Right cardiac atrium (tissue), 5 donors: Measurements from ENCODE around the gene HES3. TPM values are rescaled to one million over a fixed set of nuclear protein-coding genes. Genes with fewer than 3 reads are reported as not detected.
A peak's percentile ranks its signal among the peaks of the same experiment; 100 is the strongest.

Source experiments
- ATAC-seq, 2 donors: fragments of 200-7000 bp; cut with Tn5 transposase; one replicate each; pipeline versions ENCODE4 v1.8.0 to v1.9.1; 2020; ENCODE audit warnings: moderate library complexity in 2 of 2, mild to moderate bottlenecking in 1 of 2
- DNase-seq, 3 donors: peaks; one replicate each; pipeline ENCODE4 v3.0.0-alpha.2; 2020
- H3K27ac ChIP-seq: one replicate; pipeline ENCODE4 v1.5.1; 2013; ENCODE audit warnings: mild to moderate bottlenecking, low read length, control low read depth, moderate library complexity
- H3K27me3 ChIP-seq: one replicate; pipeline ENCODE4 v1.6.1; 2013; ENCODE audit not compliant: control insufficient read depth, insufficient read depth
- H3K4me1 ChIP-seq: one replicate; pipeline ENCODE4 v1.6.1; 2013; ENCODE audit warnings: low read length; ENCODE audit not compliant: control insufficient read depth, insufficient read depth
- H3K4me3 ChIP-seq: one replicate; pipeline ENCODE4 v1.5.1; 2013; ENCODE audit warnings: low read length, control low read depth
- H3K9me3 ChIP-seq: one replicate; pipeline ENCODE4 v1.6.1; 2013; ENCODE audit warnings: low read length; ENCODE audit not compliant: control insufficient read depth
- WGBS: extraction: QIAGEN DNeasy Blood & Tissue Kit; methylation state at CpG from one replicate; pipeline ENCODE4 v1.1.7; 2013; 5-methylcytosine and 5-hydroxymethylcytosine counted together
- intact Hi-C, 4 donors: fragments of 100-400 bp; cut with DNase I; formaldehyde crosslinking; loops; one replicate each; pipeline versions ENCODE4 v1.11.0 to v1.14.0; 2022 to 2023
- polyA plus RNA-seq: library from polyadenylated mRNA; stranded (reverse); fragments of 200-250 nt; gene quantifications from one replicate; pipeline ENCODE4 v1.2.3, GENCODE V29; 2013
- total RNA-seq, 4 donors: library from RNA; stranded (reverse); fragmentation: NEBNext Ultra II Directional; extraction: Animal tissue kit (Norgen Biotek cat#: 25700); gene quantifications; one replicate each; pipeline ENCODE4 v1.2.1, GENCODE V29; 2021
- donor health status: healthy with polysubstance abuse.
- donor health status: DM: no; HTN: yes; CAD: no.
- donor health status: DM: no; HTN: no; CAD: no.
- donor health status: DM: no; HTN: yes; CAD: no; lungs with severe emphysema.
- donor health status: DM: yes; HTN: yes; CAD: no.

Gene HES3
- total and polyA plus RNA-seq, 5 donors, result not detected

- no peak for ATAC-seq
- no peaks in the 10 kb centered on the region for H3K9me3 ChIP-seq
- 92% methylated on average over 8 of the region's 8 CpGs for WGBS
- H3K27me3 ChIP-seq, result no peaks in the 10 kb centered on the region
- no peak for DNase-seq
- H3K27ac ChIP-seq, result no peak overlapping the region
- no peaks in the 10 kb centered on the region for H3K4me1 ChIP-seq
- intact Hi-C loops, result no loop called here
- no peak overlapping the region for H3K4me3 ChIP-seq
Observed at GRCh38 chr1:6257541-6258069, 13.6 kb downstream of the HES3 start.

- intact Hi-C loops, result no loop called here
- DNase-seq (peak in 1 of 3 donors; percentile 49), ATAC-seq (no peak)
- 80% methylated on average over 10 of the region's 10 CpGs for WGBS
- Histone ChIP-seq H3K27me3 (no peaks in the 10 kb centered on the region), H3K9me3 (no peaks in the 10 kb centered on the region), H3K27ac (no peak overlapping the region), H3K4me1 (no peaks in the 10 kb centered on the region), H3K4me3 (no peak overlapping the region)
Observed at GRCh38 chr1:6258675-6259074, 14.7 kb downstream of the HES3 start.

- 9% methylated on average over 45 of the region's 46 CpGs for WGBS
- intact Hi-C loops, result no loop called here
- Histone ChIP-seq H3K27ac (no peak overlapping the region), H3K4me1 (no peaks in the 10 kb centered on the region), H3K4me3 (peak overlapping the region; percentile 64), H3K9me3 (no peaks in the 10 kb centered on the region), H3K27me3 (no peaks in the 10 kb centered on the region)
- ATAC-seq (peak; percentile 81 to 83), DNase-seq (peak; percentile 90 to 97 (median 94))
Observed at GRCh38 chr1:6259491-6260362, 15.7 kb downstream of the HES3 start.

- H3K4me3 ChIP-seq, result peak overlapping the region; percentile 64
- intact Hi-C loops, result no loop called here
- H3K27ac ChIP-seq, result no peak overlapping the region
- peak; percentile 19 to 29 for ATAC-seq
- DNase-seq, result peak; percentile 54 to 81 (median 81)
- H3K27me3 ChIP-seq, result no peaks in the 10 kb centered on the region
- no peaks in the 10 kb centered on the region for H3K9me3 ChIP-seq
- H3K4me1 ChIP-seq, result no peaks in the 10 kb centered on the region
- WGBS, result 2% methylated on average over 61 of the region's 61 CpGs
Observed at GRCh38 chr1:6260433-6260934, 16.5 kb downstream of the HES3 start.

- ATAC-seq (peak; percentile 57 to 59), DNase-seq (peak; percentile 58 to 87 (median 79))
- H3K4me3 ChIP-seq, result peak within 1 kb of the TSS; percentile 64
- no peaks in the 10 kb centered on the region for H3K4me1 ChIP-seq
- H3K27ac ChIP-seq, result no peak within 1 kb of the TSS
- no peaks in the 10 kb centered on the region for H3K9me3 ChIP-seq
- H3K27me3 ChIP-seq, result no peaks in the 10 kb centered on the region
- intact Hi-C loops, result no loop called here
- WGBS, result 1% methylated on average over 78 of the region's 78 CpGs
Observed at GRCh38 chr1:6260961-6261614, 17.1 kb downstream of the HES3 start, which contains the start of gene GPR153. Gene GPR153, minus strand, starts transcription at chr1:6261098. Its CDS starts 6,193 bp downstream, at chr1:6254905.

GRCh38 chr1:6261615-6261995 lies 17.6 kb downstream of the HES3 start:
- DNase-seq, result peak in 1 of 3 donors; percentile 43
- Histone ChIP-seq H3K27ac (no peak overlapping the region), H3K9me3 (no peaks in the 10 kb centered on the region), H3K27me3 (no peaks in the 10 kb centered on the region), H3K4me3 (peak overlapping the region; percentile 64), H3K4me1 (no peaks in the 10 kb centered on the region)
- no peak for ATAC-seq
- intact Hi-C loops, result no loop called here
- 11% methylated on average over 15 of the region's 15 CpGs for WGBS

- Histone ChIP-seq H3K4me3 (no peak overlapping the region), H3K4me1 (no peaks in the 10 kb centered on the region), H3K27me3 (no peaks in the 10 kb centered on the region), H3K9me3 (no peaks in the 10 kb centered on the region), H3K27ac (no peak overlapping the region)
- 59% methylated on average over 25 of the region's 25 CpGs for WGBS
- peak; percentile 75 to 90 (median 88) for DNase-seq
- peak; percentile 29 to 35 for ATAC-seq
- intact Hi-C loops, result no loop called here
Observed at GRCh38 chr1:6262555-6263420, 18.8 kb downstream of the HES3 start.

GRCh38 chr1:6263716-6264115 lies 19.7 kb downstream of the HES3 start:
- no peaks in the 10 kb centered on the region for H3K9me3 ChIP-seq
- no peaks in the 10 kb centered on the region for H3K4me1 ChIP-seq
- intact Hi-C loops, result no loop called here
- H3K27me3 ChIP-seq, result no peaks in the 10 kb centered on the region
- H3K4me3 ChIP-seq, result no peak overlapping the region
- ATAC-seq, result no peak
- whole genome bisulfite sequencing, result 62% methylated on average over 7 of the region's 7 CpGs
- DNase-seq, result peak in 1 of 3 donors; percentile 70
- no peak overlapping the region for H3K27ac ChIP-seq

- Histone ChIP-seq H3K4me1 (no peaks in the 10 kb centered on the region), H3K27ac (no peak overlapping the region)
- intact Hi-C loops, result loop anchor here in 1 of 4 donors (5.0 kb wide), 1 partner anchor 62 kb away; no protein-coding TSS in a partner anchor
Observed at GRCh38 chr1:6265151-6265550, 21.2 kb downstream of the HES3 start.

GRCh38 chr1:6266641-6267040 lies 22.7 kb downstream of the HES3 start:
- ATAC-seq, result no peak
- Histone ChIP-seq H3K4me3 (no peak overlapping the region), H3K4me1 (no peaks in the 10 kb centered on the region), H3K9me3 (no peaks in the 10 kb centered on the region), H3K27me3 (no peaks in the 10 kb centered on the region), H3K27ac (no peak overlapping the region)
- 79% methylated on average over 11 of the region's 11 CpGs for WGBS
- no peak for DNase-seq
- intact Hi-C loops, result loop anchor here in 1 of 4 donors (5.0 kb wide), 1 partner anchor 61 kb away; no protein-coding TSS in a partner anchor

More at GRCh38 chr1:6265151-6265550, 21.2 kb downstream of the HES3 start:
- ATAC-seq, result no peak
- H3K4me3 ChIP-seq, result no peak overlapping the region
- no peaks in the 10 kb centered on the region for H3K9me3 ChIP-seq
- no peak for DNase-seq
- WGBS, result 89% methylated on average over 15 of the region's 15 CpGs
- no peaks in the 10 kb centered on the region for H3K27me3 ChIP-seq
